Hematopoietic multipotent progenitor cell treated with erythropoietin and hydrocortisone succinate and interleukin-3 and kit ligand, for 15 days (in vitro differentiated cells): ENCODE data around the gene PIKFYVE.
"Not testable (repeated sequence)": the region's sequence is repeated elsewhere in the genome, so short reads cannot be mapped to it uniquely, and the experiment has no call there.

Source experiments
- DNase-seq: peaks from one replicate; pipeline ENCODE4 v3.0.0-alpha.2; 2015; ENCODE audit warnings: low spot score

The PIKFYVE gene

DNA sequence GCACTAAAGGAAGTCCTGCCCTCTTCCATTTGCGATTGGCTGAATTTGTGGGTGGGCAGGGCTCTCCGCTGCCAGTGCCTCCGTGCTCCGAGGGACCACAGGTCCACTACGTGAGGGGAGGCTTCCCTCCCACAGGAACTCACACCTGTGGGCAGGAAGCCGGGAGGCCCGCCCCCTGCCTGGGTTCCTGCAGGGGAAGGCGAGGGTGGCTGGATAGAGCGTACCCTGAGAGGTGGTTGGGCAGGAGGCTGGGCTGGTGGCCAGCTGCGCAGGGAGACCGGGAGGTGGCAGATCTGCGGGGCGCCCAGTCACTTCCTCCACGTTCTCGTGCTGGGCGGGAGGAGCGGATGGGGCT is 93.6 kb downstream of the PIKFYVE start:
- DNase-seq, result peak; percentile 24

DNA sequence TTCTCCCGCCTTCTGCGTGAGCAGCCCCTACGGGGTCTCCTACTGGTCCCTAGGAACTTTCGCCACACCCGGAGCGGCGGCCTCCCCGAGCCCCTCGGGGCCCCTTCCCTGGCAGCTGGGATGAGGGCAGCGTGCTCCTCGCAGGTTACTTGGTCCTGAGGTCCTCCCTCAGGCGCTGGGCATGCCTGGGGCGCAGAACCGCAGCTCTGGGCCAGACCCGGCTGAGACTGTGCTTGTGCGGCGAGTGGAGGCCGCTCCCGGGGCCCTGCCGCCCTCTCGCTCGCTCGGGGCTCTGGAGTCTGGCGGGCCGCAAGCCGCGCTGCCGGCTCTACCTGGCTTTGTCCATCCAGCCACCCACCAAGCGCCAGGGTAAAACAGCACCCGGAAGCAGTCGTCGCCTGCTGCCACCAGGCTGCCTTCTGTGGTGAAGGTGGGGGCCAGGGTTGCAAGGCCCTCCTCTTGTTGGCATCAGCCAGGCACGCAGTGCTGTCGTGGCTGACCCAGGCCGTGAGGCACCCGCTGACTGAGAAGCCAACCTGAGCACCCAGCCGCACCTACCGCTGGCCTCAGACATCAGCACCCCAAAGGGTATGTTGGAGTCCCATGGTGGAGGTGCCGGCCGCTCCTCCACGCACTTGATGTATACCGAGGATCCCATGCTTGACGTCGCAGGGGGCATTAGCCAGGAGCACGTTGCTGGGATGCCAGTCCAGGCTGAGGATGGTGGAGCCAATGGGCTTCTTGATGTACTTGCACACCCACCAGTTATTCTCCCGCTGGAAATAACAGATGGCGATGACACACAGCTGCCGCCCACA is 94.4 kb downstream of the PIKFYVE start:
- DNase-seq, result no peak

DNA sequence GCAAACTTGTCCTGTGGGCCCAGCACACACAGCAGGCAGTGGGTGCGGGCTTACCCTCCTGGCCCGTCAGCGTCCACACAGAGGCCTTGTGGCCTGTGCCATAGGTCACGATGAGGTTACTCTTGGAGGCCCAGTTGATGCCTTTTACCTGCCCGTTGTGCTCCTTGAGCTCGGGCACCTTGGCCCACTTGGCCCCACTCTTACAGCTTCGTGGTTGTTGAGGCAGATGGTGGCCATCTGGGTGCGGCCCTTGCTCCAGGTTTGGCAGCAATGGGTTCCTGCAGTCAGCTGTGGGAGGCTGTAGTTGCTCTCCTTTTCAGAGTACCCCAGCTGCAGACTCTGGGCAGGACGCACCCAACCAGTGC is 95.0 kb downstream of the PIKFYVE start:
- no peak for DNase-seq

DNA sequence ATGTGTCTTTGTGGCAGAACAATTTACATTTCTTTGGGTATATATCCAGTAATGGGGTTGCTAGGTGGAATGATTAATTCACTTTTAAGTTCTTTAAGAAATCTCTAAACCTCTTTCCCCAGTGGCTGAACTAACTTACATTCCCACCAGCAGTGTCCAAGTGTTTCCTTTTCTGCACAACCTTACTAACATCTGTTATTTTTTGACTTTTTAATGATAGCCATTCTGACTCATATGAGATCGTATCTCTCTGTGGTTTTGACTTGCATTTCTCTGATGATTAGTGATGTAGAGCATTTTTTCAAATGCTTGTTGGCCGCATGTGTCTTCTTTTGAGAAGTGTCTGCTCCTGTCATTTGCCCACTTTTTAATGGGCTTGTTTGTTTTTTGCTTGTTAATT is 97.4 kb downstream of the PIKFYVE start:
- no peak for DNase-seq

DNA sequence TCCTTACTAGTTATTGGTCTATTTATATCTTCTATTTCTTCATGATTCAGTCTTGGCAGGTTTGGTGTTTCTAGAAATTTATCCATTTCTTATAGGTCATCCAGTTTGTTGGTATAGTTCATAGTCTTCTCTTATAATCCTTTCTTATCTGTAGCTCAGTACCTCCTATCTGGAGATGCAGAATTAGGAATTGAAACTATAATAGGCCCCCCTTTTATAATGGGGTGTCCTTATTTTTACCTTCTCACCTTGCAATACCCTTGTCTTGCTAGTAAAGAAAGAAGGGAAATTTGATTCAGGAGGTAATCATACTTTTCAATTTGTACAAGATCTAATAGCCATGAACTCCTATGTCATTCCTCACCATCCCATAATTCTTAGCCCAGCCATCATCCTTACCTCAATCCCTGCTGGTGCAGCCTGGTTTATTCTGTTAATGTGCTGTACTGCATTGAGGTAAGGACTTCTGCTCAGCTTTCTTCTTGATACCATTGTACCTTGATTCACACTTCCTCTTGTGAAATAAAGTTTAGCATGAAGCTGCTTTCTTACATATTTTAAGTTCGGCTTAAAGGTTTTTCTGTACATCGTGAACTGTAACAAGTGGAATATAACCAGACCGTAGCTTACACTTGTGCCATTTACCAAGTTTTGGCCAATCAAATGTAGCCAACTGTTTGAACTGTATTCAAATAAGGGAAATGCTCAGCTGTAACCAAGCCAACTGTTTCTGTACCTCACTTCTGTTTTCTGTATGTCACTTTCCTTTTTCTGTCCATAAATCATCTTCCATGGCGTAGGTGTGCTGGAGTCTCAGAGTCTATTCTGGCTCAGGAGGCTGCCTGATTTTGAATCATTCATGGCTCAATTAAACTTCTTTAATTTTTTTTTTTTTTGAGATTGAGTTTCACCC is 100.4 kb downstream of the PIKFYVE start:
- DNase-seq, result no peak

DNA sequence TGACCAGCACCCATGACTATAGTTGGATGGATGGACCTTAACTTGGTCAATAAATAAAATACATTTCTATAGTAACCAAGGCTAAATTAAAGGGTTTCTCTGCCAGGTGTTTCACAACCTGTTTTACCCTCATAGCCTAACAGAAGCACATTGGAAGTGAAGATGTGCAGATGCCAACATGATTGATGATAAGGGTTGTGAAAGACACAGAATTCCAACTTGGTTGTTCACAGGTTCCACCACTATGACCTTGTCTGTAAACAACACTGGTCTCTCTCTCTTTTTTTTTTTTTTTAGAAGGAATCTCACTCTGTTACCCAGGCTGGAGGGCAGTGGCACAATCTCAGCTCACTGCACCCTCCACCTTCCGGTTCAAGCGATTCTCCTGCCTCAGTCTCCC is 103.0 kb downstream of the PIKFYVE start:
- no peak for DNase-seq

DNA sequence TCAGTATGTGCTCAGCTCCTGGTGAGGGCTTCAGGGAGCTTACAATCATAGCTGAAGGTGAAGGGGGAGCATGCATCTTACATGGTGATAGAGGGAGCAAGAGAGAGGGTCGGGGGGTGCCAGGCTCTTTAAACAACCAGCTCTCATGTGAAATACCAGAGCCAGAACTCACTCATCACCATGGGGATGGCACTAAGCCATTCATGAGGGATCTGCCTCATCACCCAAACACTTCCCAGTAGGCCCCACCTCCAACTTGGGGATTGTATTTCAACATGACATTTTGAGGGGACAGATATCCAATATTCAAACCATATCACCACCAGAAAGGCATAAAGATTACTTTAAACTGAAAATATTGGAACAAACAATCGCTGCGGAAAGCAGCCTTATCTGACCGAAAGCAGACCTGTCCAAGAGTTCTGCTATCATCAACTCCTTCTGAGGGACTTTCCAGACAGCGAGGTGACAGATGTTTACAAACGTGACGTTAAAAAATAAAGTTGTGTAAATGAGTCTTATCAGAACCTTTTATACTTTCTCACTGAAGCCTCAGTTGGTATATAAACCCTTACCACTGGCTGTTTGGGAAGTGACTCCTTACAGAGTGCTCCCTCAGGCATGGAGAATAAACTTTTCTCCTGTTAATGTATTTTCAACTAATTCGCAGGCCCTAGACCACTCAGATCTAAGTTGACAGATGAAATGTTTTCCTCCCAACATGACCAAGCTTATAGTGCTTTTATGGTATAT is 105.0 kb downstream of the PIKFYVE start:
- DNase-seq, result no peak

DNA sequence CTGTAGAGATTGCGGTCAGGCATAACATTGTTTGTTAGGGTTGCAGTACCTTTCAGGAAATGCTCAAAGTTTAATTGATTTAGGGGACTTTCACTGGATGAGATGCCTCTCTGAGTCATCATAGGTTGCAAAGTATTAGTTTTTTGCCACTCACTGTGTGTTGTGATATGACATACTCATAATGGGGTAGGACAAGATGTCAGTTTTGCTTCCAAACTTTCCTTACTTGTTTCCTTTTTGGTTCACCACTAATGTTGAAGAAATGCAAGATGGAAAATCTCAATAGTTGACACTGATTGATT is 105.5 kb downstream of the PIKFYVE start:
- no peak for DNase-seq

DNA sequence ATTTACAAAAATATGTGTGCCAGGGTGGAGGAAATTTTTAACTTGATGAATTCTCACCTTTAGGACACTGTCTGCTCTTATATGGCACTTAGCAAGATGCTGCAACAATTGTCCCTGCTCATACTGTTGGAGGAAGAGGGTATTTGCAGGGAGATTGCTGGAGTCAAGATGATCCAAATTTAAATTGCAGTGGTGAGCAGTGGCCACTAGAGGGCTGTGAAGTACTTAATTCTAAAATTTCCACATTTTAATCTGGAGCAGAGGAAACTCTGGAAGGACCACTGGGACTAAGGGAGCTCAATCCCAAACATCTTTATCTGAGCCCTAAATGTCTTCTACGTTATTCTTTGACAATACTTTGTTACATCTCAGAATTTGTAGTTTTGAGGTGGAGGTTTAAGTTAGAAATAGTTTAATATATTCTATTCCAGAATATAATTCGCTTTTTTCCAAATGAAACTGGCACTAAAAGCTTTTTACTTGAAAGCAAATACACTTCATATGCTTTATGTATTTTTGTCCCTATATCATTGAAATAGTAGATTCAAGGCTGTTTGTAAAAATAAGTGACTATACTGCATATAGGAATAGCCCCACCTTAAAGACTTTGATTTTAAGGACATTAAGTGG is 107.5 kb downstream of the PIKFYVE start:
- peak; percentile 51 for DNase-seq

DNA sequence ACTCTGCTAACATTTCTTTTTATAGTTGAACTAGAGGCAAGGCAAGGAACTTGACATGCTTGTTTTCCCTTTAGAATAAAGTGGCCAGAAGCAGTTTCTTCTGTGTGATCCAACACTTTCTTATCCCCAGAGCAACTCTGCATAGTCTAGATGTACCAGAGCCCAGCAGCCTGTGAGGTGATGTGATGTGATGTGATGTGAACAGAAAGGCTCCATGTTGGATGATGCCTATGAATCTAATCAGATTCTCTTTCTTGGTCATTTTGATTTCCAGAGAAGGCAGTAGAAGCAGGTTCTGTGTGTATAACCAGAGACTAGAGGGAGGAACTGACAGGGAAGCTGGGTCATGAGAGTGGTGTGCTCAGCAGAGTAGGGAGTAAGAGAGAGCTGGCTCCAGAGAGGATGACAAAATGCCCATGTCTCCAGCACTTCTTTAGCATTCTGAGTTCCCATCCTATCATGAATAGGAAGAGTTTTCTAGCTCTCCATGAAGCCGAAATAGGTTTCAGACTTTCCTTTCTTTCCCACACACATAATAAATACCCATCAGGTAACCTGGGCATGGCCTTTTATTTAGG is 109.5 kb downstream of the PIKFYVE start:
- DNase-seq, result no peak

DNA sequence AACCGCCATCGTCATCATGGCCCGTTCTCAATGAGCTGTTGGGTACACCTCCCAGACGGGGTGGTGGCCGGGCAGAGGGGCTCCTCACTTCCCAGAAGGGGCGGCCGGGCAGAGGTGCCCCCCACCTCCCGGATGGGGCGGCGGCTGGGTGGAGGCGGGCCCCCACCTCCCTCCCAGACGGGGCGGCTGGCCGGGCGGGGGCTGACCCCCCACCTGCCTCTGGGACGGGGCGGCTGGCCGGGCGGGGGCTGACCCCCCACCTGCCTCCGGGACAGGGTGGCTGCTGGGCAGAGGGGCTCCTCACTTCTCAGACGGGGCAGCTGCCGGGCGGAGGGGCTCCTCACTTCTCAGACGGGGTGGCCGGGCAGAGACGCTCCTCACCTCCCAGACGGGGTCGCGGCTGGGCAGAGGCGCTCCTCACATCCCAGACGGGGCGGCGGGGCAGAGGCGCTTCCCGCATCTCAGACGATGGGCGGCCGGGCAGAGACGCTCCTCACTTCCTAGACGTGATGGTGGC is 111.3 kb downstream of the PIKFYVE start:
- DNase-seq, result not testable (repeated sequence)

DNA sequence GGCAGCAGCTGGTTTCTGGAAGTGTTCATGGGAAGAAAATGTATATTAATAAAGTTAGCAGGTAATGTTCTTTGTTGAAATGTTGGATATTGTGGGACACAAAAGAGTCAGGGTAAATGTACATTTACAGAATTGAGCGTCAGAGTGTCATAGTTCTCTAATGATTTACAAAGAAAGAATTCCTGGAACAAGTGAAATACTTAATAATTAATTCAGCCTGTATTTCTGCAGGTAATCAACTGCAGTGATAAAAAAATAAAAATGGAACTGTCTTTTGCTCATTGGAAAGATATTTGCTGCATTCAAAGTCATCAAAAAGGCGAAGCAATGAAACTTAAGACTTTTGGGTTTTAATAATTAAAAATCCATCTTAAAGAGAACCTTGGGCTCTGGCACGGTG is 113.1 kb downstream of the PIKFYVE start:
- no peak for DNase-seq

DNA sequence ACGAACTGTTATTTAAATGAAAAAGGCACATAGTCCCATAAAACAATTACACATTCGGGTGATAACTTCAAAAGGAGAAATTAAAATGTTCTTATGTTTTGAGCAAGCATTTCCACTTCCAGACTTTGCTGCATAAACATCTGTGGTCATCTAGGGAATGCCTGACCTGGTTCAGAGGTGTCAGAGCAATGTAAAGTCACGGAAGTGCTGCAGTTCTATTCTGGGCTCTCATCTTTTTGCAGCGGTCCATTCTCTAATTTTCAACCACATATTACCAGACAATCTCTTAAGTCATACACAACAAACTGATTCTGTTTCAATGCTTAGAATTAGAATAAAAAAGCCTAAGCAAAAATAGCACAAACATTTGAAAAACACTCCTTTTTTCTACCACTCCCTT is 118.6 kb downstream of the PIKFYVE start:
- no peak for DNase-seq

DNA sequence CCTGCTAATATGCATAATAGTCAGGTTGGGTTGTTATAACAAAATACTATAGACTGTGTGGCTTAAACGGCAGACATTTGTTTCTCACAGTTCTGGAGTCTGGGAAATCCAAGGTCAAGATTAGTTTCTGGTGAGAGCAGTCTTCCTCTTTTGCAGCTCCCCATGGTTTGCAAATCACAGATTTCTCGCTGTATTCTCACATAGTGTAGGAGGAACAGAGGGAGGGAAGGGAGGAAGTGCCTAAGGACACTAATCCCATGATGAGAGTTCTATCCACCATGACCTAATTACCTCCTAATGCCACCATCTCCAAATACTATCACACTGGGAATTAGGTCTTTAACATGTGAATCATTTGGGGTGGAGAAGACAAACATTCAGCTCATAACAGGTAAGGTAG is 120.5 kb downstream of the PIKFYVE start:
- no peak for DNase-seq

DNA sequence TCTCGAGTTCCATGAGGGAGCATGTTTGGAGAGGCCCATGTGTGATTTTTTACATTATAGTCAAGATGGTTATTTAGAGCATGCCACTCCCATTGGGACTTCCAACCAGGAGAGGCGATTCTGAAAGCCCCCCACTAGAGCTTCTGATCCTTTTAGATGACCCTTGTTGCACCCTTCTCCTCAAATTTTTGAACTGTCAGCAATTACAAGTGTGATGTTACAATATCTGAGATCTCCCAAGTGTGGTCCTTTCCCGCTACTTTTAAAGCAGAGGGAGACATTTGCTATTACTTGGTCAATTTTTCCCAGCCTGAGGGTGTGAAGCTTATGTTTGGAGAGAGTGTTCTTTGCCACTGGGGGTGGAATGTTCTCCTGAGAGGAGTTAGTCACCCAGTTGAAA is 123.9 kb downstream of the PIKFYVE start:
- no peak for DNase-seq

DNA sequence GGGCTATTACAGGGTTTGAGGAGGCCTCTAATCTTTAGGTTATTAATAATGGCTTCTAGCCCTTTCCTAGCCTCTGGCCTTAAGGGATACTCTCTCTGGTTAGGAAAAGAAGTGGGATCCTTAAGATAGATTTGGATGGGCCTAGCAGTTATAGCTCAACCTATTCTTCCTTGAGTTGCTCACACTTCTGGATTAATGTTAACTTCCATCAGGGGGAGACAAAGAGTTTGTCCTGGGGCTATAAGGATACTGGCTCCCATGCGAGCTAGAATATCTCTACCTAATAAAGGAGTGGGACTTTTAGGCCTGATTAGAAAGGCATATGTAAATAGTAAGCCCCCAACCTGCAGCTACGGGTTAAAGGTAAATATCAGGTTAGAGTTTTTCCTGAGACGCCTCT is 126.2 kb downstream of the PIKFYVE start:
- no peak for DNase-seq

DNA sequence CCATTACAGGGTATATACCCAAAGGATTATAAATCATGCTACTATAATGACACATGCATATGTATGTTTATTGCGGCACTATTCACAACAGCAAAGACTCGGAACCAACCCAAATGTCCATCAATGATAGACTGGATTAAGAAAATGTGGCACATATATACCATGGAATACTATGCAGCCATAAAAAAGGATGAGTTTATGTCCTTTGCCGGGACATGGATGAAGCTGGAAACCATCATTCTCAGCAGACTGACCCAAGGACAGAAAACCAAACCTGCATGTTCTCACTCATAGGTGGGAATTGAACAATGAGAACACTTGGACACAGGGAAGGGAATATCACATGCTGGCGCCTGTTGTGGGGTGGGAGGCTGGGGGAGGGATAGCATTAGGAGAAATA is 130.7 kb downstream of the PIKFYVE start:
- DNase-seq, result not testable (repeated sequence)

DNA sequence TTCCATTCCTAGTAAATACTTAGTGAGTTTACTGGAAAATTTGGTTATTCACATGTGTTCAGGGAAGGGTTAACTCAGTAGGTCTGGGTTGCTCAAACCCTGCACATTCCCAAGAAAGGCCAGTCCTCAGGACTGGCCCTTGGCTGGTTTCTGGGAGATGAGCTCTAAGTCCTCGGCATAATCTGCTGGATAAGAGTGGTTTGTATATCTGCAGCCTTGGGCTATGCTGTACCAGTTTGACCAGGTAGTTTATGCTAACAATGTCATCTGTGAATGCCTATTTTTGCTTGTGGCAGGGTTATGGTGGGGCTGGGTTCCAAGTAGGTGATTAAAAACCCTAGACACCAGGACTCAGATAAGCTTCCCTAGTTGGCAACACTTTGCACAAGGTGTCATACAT is 133.1 kb downstream of the PIKFYVE start:
- DNase-seq, result no peak

DNA sequence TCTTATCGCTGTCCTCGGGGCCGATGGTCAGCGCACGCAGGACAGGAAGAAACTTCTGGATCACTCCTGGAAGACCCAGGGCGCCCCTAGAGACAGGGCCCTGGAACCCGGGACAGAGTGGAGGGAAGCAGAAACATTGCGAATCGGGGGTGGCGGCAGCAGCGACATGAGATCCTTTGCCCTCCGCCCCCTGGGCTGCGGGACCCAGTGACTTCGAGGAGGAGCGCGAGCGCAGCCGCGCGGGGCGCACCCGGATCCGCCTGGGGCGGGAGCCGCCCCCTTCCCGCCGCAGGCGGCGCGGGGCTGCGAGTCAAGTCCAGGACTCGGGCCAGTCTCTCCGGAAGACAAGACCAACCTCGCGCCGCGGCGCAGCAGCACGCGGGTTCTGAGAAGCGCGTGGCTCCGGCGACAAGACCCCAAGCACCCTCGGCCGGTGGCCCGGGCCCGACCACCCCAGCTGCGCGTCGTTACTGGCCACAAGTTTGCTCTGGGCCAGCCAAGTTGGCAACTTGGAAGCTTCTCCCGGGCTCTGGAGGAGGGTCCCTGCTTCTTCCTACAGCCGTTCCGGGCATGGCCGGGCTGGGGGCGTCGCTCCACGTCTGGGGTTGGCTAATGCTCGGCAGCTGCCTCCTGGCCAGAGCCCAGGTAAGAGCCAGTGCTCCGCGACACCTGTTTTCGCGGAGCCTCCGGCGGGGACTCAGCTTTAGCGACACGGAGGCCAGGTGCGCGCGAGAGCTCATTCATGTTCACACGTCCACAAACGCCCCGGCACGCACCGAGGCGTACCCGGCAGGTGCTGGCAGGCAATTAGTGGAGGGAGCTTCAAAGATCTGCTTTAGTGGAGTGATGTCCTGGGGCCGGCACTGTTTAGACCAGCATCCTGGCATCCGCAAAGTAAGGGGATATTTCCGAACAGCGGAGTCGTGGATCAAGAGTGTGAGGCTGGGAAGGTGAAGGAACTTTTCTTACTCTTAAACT is 140.7 kb downstream of the PIKFYVE start, which contains the start of gene PTH2R:
Gene PTH2R (plus strand): TSS at position 319 of the 978 bp plus-strand sequence. CDS start 252 bp downstream, at position 571.
- no peak for DNase-seq

DNA sequence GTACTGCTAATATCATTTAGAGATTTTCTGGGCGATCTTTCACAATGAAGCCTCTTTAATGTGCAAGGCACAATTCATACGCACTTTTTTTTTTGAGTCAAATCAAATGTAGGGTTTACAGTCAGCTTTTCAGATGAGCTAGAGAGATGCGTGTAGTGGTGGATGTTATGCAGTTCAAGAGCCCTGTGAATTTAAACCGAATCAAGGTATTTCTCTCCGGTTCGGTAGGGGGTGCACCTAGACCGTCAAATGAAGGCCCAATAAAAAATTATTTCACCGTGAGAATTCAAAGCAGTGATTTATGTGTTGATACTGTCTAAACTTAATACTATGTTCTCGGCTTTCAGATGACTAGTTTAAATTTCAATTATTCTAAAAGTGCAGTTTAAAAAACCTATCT is 141.6 kb downstream of the PIKFYVE start:
- DNase-seq, result no peak
